CD14-positive monocyte (primary cell): ENCODE measurements around the gene CPAMD8. TPM values are rescaled to one million over a fixed set of nuclear protein-coding genes. Genes with fewer than 3 reads are reported as not detected.

ENCODE experiments used
- DNase-seq, 3 donors: peaks; one replicate each; pipeline ENCODE4 v3.0.0-alpha.2; 2011 to 2022
- H2AFZ ChIP-seq: 2 replicates; pipeline ENCODE4 v1.6.0; 2012; ENCODE audit warnings: mild to moderate bottlenecking, low read depth, low read length, inconsistent platforms; ENCODE audit not compliant: insufficient read depth, poor library complexity, severe bottlenecking
- H3K27ac ChIP-seq, 2 donors: 1 replicate in 1 of 2; 2 replicates in 1 of 2; pipeline ENCODE4 v1.5.1; 2012 to 2013; ENCODE audit warnings: low read length in 2 of 2, control low read depth in 1 of 2, inconsistent platforms in 1 of 2, low read depth in 1 of 2, mild to moderate bottlenecking in 1 of 2
- H3K27me3 ChIP-seq, 2 donors: one replicate each; pipeline versions ENCODE4 v1.6.0 to v1.6.1; 2011 to 2013; ENCODE audit warnings: low read length in 2 of 2; ENCODE audit not compliant: control insufficient read depth in 2 of 2, insufficient read depth in 2 of 2
- H3K36me3 ChIP-seq, 2 donors: replicated peaks in 1 of 2; 1 replicate in 1 of 2; 2 replicates in 1 of 2; pipeline versions ENCODE4 v1.5.1 to v1.6.1; 2012 to 2013; ENCODE audit warnings: low read length in 2 of 2, control low read depth in 1 of 2, inconsistent platforms in 1 of 2, mild to moderate bottlenecking in 1 of 2; ENCODE audit not compliant: insufficient read depth in 2 of 2, control insufficient read depth in 1 of 2
- H3K4me1 ChIP-seq, 2 donors: 1 replicate in 1 of 2; 2 replicates in 1 of 2; pipeline versions ENCODE4 v1.5.1 to v1.6.1; 2012 to 2013; ENCODE audit warnings: low read length in 2 of 2, control low read depth in 1 of 2, inconsistent platforms in 1 of 2, mild to moderate bottlenecking in 1 of 2, moderate library complexity in 1 of 2; ENCODE audit not compliant: insufficient read depth in 2 of 2, control insufficient read depth in 1 of 2
- H3K4me2 ChIP-seq: replicated peaks from 2 replicates; pipeline ENCODE3; 2012; ENCODE audit warnings: low read length, moderate library complexity, mild to moderate bottlenecking; ENCODE audit not compliant: poor library complexity, severe bottlenecking; ENCODE audit errors: extremely low read depth
- H3K4me3 ChIP-seq, 3 experiments: fragments of 200-600 bp in 1 of 3; sonication (generic) in 1 of 3; replicated peaks in 1 of 3; 1 replicate in 2 of 3; 2 replicates in 1 of 3; pipeline ENCODE4 v1.5.1; 2011 to 2013; ENCODE audit warnings: low read length in 3 of 3, mild to moderate bottlenecking in 3 of 3, control low read depth in 2 of 3, low read depth in 2 of 3, inconsistent platforms in 1 of 3, moderate library complexity in 1 of 3
- H3K79me2 ChIP-seq: 2 replicates; pipeline ENCODE4 v1.6.0; 2012; ENCODE audit warnings: mild to moderate bottlenecking, control low read depth, inconsistent platforms, low read length, moderate library complexity; ENCODE audit not compliant: insufficient read depth
- H3K9ac ChIP-seq: 2 replicates; pipeline ENCODE4 v1.6.0; 2017; ENCODE audit warnings: low read length, mild to moderate bottlenecking; ENCODE audit not compliant: insufficient read depth, poor library complexity, severe bottlenecking
- H3K9me3 ChIP-seq, 2 donors: replicated peaks in 1 of 2; 1 replicate in 1 of 2; 2 replicates in 1 of 2; pipeline versions ENCODE4 v1.5.1 to v1.6.1; 2012 to 2013; ENCODE audit warnings: low read length in 2 of 2, control low read depth in 1 of 2; ENCODE audit not compliant: control insufficient read depth in 1 of 2, insufficient read depth in 1 of 2
- H4K20me1 ChIP-seq: 2 replicates; pipeline ENCODE4 v1.6.0; 2012; ENCODE audit warnings: mild to moderate bottlenecking, low read length, control low read depth, moderate library complexity; ENCODE audit not compliant: insufficient read depth
- H3K27ac Mint-ChIP-seq, 7 donors: one replicate each; pipeline ENCODE4 v1.8.0; 2020; ENCODE audit warnings: mild to moderate bottlenecking in 7 of 7, mixed read lengths in 7 of 7, moderate library complexity in 6 of 7, inconsistent platforms in 2 of 7
- H3K27me3 Mint-ChIP-seq, 3 donors: one replicate each; pipeline ENCODE4 v1.8.0; 2021 to 2022; ENCODE audit warnings: low read depth in 3 of 3, mild to moderate bottlenecking in 3 of 3, mixed read lengths in 3 of 3, moderate library complexity in 3 of 3, inconsistent platforms in 1 of 3
- H3K36me3 Mint-ChIP-seq, 2 donors: one replicate each; pipeline ENCODE4 v1.8.0; 2020; ENCODE audit warnings: mixed read lengths in 2 of 2, inconsistent platforms in 1 of 2, mild to moderate bottlenecking in 1 of 2
- H3K4me1 Mint-ChIP-seq: one replicate; pipeline ENCODE4 v1.8.0; 2020; ENCODE audit warnings: mild to moderate bottlenecking, mixed read lengths
- H3K4me3 Mint-ChIP-seq, 2 donors: one replicate each; pipeline ENCODE4 v1.8.0; 2020; ENCODE audit warnings: mild to moderate bottlenecking in 2 of 2, mixed read lengths in 2 of 2, moderate library complexity in 1 of 2
- H3K9me3 Mint-ChIP-seq, 7 donors: one replicate each; pipeline ENCODE4 v1.8.0; 2020 to 2022; ENCODE audit warnings: mixed read lengths in 7 of 7, mild to moderate bottlenecking in 6 of 7, moderate library complexity in 6 of 7, inconsistent platforms in 2 of 7
- CTCF ChIP-seq: fragments of 200-600 bp; IDR thresholded peaks from one replicate; pipeline ENCODE4 v1.8.0; 2022; ENCODE audit warnings: antibody characterized with exemption, mild to moderate bottlenecking
- WGBS: methylation state at CpG from one replicate; pipeline ENCODE4 v1.1.5; 2013; ENCODE audit warnings: missing lambda C conversion rate; ENCODE audit not compliant: insufficient coverage; 5-methylcytosine and 5-hydroxymethylcytosine counted together
- intact Hi-C, 2 donors: fragments of 100-400 bp; cut with micrococcal nuclease; formaldehyde crosslinking; loops; one replicate each; pipeline versions ENCODE4 v1.15.0 to v1.15.1; 2023
- polyA plus RNA-seq, 3 donors: library from polyadenylated mRNA; depleted of rRNA in 1 of 3; unstranded in 2 of 3; stranded (reverse) in 1 of 3; fragments of 300-500 nt in 2 of 3; fragments of >200 nt in 1 of 3; fragmentation: Illumina TruSeq in 2 of 3; gene quantifications; 1 replicate in 2 of 3; 2 replicates in 1 of 3; pipeline ENCODE4 v1.2.3, GENCODE V29; 2012 to 2021

The CPAMD8 gene
- polyA plus RNA-seq, 3 donors, result 5.1 to 53.4 (median 5.4) TPM

GRCh38 chr19:16949496-16950023 is 77.0 kb downstream of the CPAMD8 start:
- Histone ChIP-seq H3K36me3 (no peaks in the 10 kb centered on the region), H3K27me3 (no peaks in the 10 kb centered on the region), H3K9me3 (no peaks in the 10 kb centered on the region), H3K4me1 (peaks cover 31 to 36% of the 10 kb centered on the region in 2 donors), H4K20me1 (no peaks in the 10 kb centered on the region), H3K4me3 (no peak overlapping the region), H3K27ac (no peak overlapping the region), H3K79me2 (no peaks in the 10 kb centered on the region), H2AFZ (no peak overlapping the region), H3K4me2 (no peak overlapping the region), H3K9ac (no peak overlapping the region)
- WGBS, result 94% methylated on average over 6 of the region's 8 CpGs
- H3K27ac Mint-ChIP-seq, result peak overlapping the region in 1 of 7 donors; percentile 38
- H3K27me3 Mint-ChIP-seq, result peaks cover 0 to 15% (median 2%) of the 10 kb centered on the region in 3 donors
- intact Hi-C loops, result no loop called here
- peaks cover 28% of the 10 kb centered on the region for H3K4me1 Mint-ChIP-seq
- peaks cover 0 to 4% (median 1%) of the 10 kb centered on the region in 7 donors for H3K9me3 Mint-ChIP-seq
- H3K36me3 Mint-ChIP-seq, result peaks cover 3 to 17% of the 10 kb centered on the region in 2 donors
- no peak overlapping the region for H3K4me3 Mint-ChIP-seq
- TF ChIP-seq CTCF, result no peak
- DNase-seq, result no peak

GRCh38 chr19:16946951-16947940 is 79.4 kb downstream of the CPAMD8 start:
- no peak overlapping the region for H3K4me3 ChIP-seq
- H3K79me2 ChIP-seq, result no peaks in the 10 kb centered on the region
- peaks cover 3 to 14% of the 10 kb centered on the region in 2 donors for H3K36me3 Mint-ChIP-seq
- H3K27me3 ChIP-seq, result no peaks in the 10 kb centered on the region
- no peak overlapping the region for H3K27ac ChIP-seq
- peak overlapping the region in 1 of 7 donors; percentile 47 for H3K27ac Mint-ChIP-seq
- H2AFZ ChIP-seq, result no peak overlapping the region
- peaks cover 6% of the 10 kb centered on the region for H3K4me1 Mint-ChIP-seq
- 96% methylated on average over 14 of the region's 16 CpGs for WGBS
- H3K4me2 ChIP-seq, result no peak overlapping the region
- H3K36me3 ChIP-seq, result no peaks in the 10 kb centered on the region
- H4K20me1 ChIP-seq, result no peaks in the 10 kb centered on the region
- no peak for DNase-seq
- TF ChIP-seq CTCF, result no peak
- H3K4me3 Mint-ChIP-seq, result no peak overlapping the region
- H3K9me3 Mint-ChIP-seq, result peaks cover 0 to 4% (median 0%) of the 10 kb centered on the region in 7 donors
- intact Hi-C loops, result no loop called here
- H3K4me1 ChIP-seq, result peaks cover 9 to 13% of the 10 kb centered on the region in 2 donors
- H3K27me3 Mint-ChIP-seq, result peaks cover 0 to 15% (median 0%) of the 10 kb centered on the region in 3 donors
- H3K9ac ChIP-seq, result no peak overlapping the region
- no peaks in the 10 kb centered on the region for H3K9me3 ChIP-seq
